Stimulated activated naive B cell treated with anti-CD40 and anti-IgM and Interleukin-4, amounts not matched to agents 10 μg/mL and 1 μg/mL and 100 μg/mL, for 72 hours (primary cell): ENCODE measurements around the gene MTRFR.
A peak's percentile ranks its signal among the peaks of the same experiment; 100 is the strongest.

ENCODE experiments used
- ATAC-seq, 2 donors: fragments of 150-1000 bp; cut with Tn5 transposase; replicated peaks; 2 replicates each; pipeline ENCODE4 v1.10.0; 2021; ENCODE audit warnings: moderate library complexity in 1 of 2
- DNase-seq: peaks from one replicate; pipeline ENCODE4 v3.0.0; 2021
- H3K27ac Mint-ChIP-seq: one replicate; pipeline ENCODE4 v1.8.0; 2022; ENCODE audit warnings: mild to moderate bottlenecking, mixed read lengths
- H3K27me3 Mint-ChIP-seq, 2 donors: one replicate each; pipeline ENCODE4 v1.8.0; 2022; ENCODE audit warnings: mixed read lengths in 2 of 2
- H3K36me3 Mint-ChIP-seq, 2 donors: one replicate each; pipeline ENCODE4 v1.8.0; 2022; ENCODE audit warnings: mixed read lengths in 2 of 2, mild to moderate bottlenecking in 1 of 2
- H3K4me1 Mint-ChIP-seq, 2 donors: one replicate each; pipeline ENCODE4 v1.8.0; 2022; ENCODE audit warnings: mixed read lengths in 2 of 2, mild to moderate bottlenecking in 1 of 2
- H3K4me3 Mint-ChIP-seq, 2 donors: one replicate each; pipeline ENCODE4 v1.8.0; 2022; ENCODE audit warnings: mild to moderate bottlenecking in 2 of 2, mixed read lengths in 2 of 2, moderate library complexity in 1 of 2
- H3K9me3 Mint-ChIP-seq, 2 donors: one replicate each; pipeline ENCODE4 v1.8.0; 2022; ENCODE audit warnings: mixed read lengths in 2 of 2, mild to moderate bottlenecking in 1 of 2

The MTRFR gene

DNA sequence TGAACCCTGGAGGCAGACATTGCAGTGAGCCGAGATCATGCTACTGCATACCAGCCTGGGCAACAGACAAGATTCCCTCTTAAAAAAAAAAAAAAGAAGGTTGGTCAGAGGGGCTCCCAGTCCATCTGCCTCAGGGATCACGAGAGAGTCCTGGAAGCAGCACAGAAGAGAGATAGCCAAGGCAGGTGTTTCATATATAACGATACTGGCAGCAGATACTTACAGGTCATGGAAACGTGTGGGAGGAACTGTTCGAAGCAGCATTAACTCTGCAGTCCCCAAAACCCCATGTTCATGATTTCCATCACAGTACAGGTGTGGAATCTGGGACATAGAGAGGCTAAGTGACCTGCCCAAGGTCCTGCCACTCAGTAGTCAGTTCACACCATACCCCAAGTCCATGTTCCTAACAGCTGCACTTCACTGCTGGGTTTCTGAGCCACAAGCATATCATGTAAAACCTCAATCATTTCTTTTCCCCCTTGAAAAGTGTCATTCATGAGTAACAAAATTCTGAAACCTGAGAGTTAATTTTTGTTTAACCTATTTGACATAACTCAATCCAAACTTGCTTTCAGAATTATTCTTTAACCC, 21.7 kb downstream of the MTRFR start:
- H3K4me3 Mint-ChIP-seq = no peak overlapping the region
- ATAC-seq (no peak), DNase-seq (no peak)
- no peak overlapping the region for H3K27ac Mint-ChIP-seq
- no peaks in the 10 kb centered on the region for H3K27me3 Mint-ChIP-seq
- peaks cover 20% of the 10 kb centered on the region in 2 donors for H3K4me1 Mint-ChIP-seq
- no peaks in the 10 kb centered on the region for H3K9me3 Mint-ChIP-seq
- peaks cover 16 to 36% of the 10 kb centered on the region in 2 donors for H3K36me3 Mint-ChIP-seq

DNA sequence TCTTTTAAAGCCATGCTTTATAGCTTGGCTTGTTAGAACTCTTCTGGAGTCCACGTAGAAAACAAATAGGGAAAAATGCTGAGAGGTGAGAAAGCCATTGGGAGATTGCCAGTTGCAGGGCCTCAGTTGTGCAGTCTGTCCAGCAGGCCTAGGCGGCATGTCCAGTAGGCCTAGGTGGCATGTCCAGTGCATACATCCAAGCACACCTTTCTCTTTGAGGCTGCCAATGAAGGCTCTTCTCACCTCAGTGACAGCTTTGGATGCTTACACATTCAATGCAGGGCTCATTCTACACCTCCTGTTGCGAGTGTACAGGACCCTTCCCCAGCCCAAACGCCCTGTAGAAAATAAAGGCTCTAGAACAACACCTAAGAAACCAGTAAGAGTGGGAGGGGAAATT, 25.4 kb downstream of the MTRFR start:
- no peaks in the 10 kb centered on the region for H3K9me3 Mint-ChIP-seq
- H3K4me3 Mint-ChIP-seq = no peak overlapping the region
- H3K27me3 Mint-ChIP-seq = no peaks in the 10 kb centered on the region
- peaks cover 0 to 2% of the 10 kb centered on the region in 2 donors for H3K4me1 Mint-ChIP-seq
- no peak overlapping the region for H3K27ac Mint-ChIP-seq
- ATAC-seq = no peak
- no peak for DNase-seq
- H3K36me3 Mint-ChIP-seq = peaks cover 23 to 41% of the 10 kb centered on the region in 2 donors

DNA sequence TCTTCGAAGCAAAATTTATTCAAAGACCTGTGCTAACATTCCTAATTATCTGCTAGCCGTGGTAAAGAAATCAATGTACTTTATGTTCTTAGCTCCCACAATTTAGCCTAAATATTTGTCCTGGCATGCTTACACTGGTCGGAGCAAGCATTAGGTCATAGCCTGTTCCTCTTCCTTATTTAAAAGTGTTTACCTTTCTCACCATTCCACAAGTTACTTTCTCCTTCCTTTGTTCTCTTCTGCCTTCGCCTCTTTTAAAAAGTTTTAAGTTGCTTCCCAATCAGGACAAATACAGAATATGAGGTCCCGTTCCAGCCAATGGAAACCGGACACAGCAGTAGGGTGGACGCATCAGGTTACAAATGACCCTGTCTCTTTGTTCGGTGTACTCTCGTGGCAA, 26.8 kb downstream of the MTRFR start:
- peaks cover 29 to 39% of the 10 kb centered on the region in 2 donors for H3K36me3 Mint-ChIP-seq

DNA sequence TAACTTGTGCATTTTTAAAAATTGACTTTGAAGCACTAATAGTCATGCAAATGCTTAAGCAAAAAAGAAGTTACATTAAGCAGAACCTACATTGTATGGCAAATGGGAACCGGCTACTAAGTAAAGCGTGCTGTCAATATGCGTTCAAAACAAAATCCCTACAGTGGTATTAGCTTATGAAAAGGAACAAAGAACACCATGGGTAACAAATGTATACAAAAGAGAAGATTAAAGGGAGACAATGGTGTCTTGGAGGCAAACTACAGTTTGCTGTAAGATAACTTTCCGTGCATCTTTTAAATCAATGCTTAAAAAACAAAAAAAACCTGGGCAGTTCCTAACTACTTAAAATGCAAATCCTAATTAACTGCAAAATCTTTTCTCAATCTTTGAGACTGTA, 28.0 kb downstream of the MTRFR start:
- peaks cover 27 to 42% of the 10 kb centered on the region in 2 donors for H3K36me3 Mint-ChIP-seq
- H3K27me3 Mint-ChIP-seq = no peaks in the 10 kb centered on the region

More for the DNA sequence above, 26.8 kb downstream of the MTRFR start:
- Mint-ChIP-seq H3K9me3 (no peaks in the 10 kb centered on the region), H3K4me3 (no peak overlapping the region), H3K27me3 (no peaks in the 10 kb centered on the region), H3K4me1 (peaks cover 2 to 8% of the 10 kb centered on the region in 2 donors), H3K27ac (no peak overlapping the region)
- ATAC-seq (no peak), DNase-seq (no peak)

DNA sequence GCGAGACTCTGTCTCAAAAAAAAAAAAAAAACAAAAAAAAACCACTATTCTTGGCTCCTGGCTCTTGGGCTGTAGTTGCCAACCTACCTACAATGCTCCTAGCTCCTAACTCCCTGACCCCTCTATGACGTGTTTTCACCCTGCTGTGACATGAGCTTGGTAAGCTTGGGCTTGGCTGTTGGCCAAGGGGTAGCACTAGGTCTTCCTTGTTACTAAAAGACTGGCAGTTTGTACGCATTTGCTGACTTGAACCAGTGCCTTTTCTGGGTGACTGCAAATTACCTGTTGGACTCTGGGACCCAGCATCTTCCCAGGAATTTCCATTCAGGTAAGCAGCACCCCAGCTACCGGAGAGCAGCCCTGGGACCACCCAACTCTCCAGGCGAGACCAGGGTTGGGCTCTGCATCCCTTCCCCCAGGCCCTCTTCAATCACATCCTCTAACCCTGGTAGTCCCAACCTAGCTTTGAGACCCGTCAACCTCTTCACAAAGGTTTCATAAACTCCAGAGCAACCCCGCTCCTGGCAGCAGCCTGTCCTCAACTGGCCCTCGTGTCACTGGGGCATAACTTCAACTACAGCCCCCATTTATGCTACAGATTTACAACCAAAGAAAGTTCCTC, 30.1 kb downstream of the MTRFR start:
- Mint-ChIP-seq H3K4me3 (no peak overlapping the region), H3K27me3 (no peaks in the 10 kb centered on the region), H3K9me3 (no peaks in the 10 kb centered on the region), H3K4me1 (peaks cover 9 to 31% of the 10 kb centered on the region in 2 donors), H3K27ac (peak overlapping the region; percentile 70), H3K36me3 (peaks cover 25 to 40% of the 10 kb centered on the region in 2 donors)
- DNase-seq (no peak), ATAC-seq (no peak)

More for the DNA sequence above, 28.0 kb downstream of the MTRFR start:
- ATAC-seq (no peak), DNase-seq (no peak)
- H3K27ac Mint-ChIP-seq = no peak overlapping the region
- no peaks in the 10 kb centered on the region for H3K9me3 Mint-ChIP-seq
- peaks cover 2 to 16% of the 10 kb centered on the region in 2 donors for H3K4me1 Mint-ChIP-seq
- H3K4me3 Mint-ChIP-seq = no peak overlapping the region

DNA sequence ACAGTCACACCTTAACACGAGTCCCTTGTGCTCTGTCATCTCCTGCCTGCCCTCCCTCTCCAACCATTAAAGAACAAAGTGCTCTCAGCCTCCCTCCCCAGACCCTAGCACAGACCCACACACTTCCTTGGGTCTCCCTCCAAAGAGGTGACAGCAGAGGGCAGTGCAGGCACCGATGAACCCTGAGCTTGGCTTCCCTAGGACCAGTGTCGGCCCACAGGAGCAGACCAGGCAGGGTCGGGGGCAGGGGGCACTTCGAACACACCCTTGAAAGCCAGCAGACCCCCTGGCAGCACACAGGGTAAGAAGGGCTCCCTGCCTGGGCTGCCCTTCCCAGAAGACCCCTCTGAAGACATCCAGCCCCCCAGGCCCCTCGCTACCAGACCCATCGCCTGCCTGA, 31.4 kb downstream of the MTRFR start:
- Mint-ChIP-seq H3K4me3 (no peak overlapping the region), H3K9me3 (no peaks in the 10 kb centered on the region), H3K36me3 (peaks cover 25 to 43% of the 10 kb centered on the region in 2 donors), H3K4me1 (peaks cover 17 to 44% of the 10 kb centered on the region in 2 donors), H3K27me3 (no peaks in the 10 kb centered on the region), H3K27ac (no peak overlapping the region)
- peak in 1 of 2 donors; percentile 38 for ATAC-seq
- no peak for DNase-seq

DNA sequence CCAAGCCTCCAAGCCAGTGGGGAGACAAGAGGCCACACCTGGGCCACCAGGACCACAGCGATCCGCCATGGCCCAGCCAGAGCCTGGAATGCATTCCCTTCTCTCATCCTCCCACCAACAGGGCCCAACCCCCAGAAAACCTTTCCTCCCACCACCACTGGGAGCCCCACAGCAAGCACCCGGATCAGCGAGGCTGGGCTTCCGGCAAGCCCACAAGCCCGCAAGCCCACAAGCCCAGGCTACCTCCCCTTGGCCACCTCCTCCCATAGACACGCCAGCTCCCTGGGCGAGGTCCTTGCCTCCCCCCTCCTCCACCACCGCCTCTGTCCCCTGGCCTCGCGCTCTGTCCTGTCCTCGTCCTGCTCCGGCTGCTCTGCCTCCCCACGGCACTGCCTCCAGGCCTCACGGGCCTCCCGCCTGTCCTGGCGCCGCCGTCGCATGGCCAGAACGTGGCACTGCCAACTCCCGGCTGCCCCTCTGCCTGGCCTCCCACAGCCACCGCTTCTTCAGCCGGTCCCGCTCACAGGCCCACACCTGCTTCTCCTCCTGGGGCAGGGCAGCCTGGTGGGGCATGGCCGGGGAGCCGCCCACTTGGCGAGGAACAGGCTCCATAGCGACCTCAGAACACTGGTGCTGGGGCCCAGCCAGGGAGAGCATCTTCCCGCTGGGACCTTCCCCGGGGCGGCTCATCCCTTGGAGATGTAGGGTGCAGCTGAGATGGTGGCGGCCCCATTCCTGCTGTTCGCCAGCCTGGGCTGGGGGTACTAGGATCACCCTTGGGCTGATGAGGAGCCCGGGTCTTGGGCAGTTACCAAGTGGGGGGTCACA, 32.8 kb downstream of the MTRFR start:
- Mint-ChIP-seq H3K27ac (no peak overlapping the region), H3K4me1 (peaks cover 23 to 54% of the 10 kb centered on the region in 2 donors), H3K4me3 (no peak overlapping the region), H3K9me3 (no peaks in the 10 kb centered on the region), H3K36me3 (peaks cover 21 to 33% of the 10 kb centered on the region in 2 donors), H3K27me3 (no peaks in the 10 kb centered on the region)
- DNase-seq (no peak), ATAC-seq (no peak)

DNA sequence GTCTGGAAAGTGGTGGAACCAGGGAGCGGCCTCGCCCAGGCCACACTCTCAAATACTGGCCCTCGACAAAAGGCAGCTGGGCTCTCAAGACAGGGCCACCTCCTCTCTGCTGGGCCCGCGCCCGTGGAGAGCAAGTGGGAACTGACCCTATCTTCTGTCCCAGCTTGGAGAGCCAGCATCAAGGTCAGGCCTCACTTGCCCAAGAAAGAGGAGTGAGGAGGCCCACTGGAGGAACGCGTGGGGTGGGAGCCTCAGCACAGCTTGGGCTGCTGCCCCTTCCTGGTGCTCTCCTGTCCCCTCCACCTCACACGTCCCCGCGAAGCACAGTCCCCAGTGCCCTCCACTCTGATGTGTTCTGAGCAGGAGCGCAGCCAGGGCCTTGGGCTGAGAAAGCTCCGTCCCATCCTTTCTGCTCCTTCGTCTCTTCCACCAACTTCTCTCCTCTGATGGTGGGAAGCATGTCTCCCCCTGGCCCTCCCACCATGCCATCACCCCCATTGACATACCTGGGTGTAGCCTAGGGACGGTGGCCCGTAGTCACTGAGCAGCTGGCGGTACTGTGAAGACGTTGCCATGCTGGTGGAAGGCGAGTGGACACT, 33.5 kb downstream of the MTRFR start:
- DNase-seq (no peak), ATAC-seq (no peak)
- no peak overlapping the region for H3K4me3 Mint-ChIP-seq
- H3K27ac Mint-ChIP-seq = no peak overlapping the region
- peaks cover 23 to 54% of the 10 kb centered on the region in 2 donors for H3K4me1 Mint-ChIP-seq
- H3K27me3 Mint-ChIP-seq = no peaks in the 10 kb centered on the region
- peaks cover 20 to 31% of the 10 kb centered on the region in 2 donors for H3K36me3 Mint-ChIP-seq
- no peaks in the 10 kb centered on the region for H3K9me3 Mint-ChIP-seq

DNA sequence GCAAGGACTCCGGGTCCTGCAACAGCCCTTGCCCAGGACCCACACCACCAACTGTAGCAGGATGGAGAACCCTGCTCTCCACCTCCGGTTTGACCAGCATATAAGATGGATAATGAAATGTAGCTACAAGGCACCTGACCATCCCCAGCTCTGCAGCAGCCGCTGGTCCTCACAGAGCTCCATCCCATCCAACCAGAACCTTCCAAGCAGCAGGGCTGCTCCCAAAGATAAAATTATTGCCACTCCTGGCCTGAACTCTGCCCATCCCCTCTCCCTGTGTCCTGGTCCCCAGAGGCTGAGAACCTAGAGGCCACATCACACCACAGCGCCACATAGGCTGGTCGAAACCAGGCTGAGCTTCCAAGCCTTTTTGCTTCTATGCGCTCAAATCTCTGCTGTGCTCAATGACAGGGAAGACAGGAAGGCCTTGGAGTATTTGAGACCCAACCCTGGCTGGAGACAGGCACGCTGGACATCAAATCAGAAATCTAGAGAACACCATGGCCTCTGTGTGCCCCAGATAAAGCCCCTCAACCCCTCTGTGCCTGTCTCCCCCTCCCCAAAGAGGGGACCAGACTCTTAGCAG, 34.2 kb downstream of the MTRFR start:
- Mint-ChIP-seq H3K4me3 (no peak overlapping the region), H3K27me3 (no peaks in the 10 kb centered on the region), H3K27ac (no peak overlapping the region), H3K36me3 (peaks cover 15 to 28% of the 10 kb centered on the region in 2 donors), H3K9me3 (no peaks in the 10 kb centered on the region), H3K4me1 (peaks cover 23 to 54% of the 10 kb centered on the region in 2 donors)
- no peak for DNase-seq
- ATAC-seq = no peak

DNA sequence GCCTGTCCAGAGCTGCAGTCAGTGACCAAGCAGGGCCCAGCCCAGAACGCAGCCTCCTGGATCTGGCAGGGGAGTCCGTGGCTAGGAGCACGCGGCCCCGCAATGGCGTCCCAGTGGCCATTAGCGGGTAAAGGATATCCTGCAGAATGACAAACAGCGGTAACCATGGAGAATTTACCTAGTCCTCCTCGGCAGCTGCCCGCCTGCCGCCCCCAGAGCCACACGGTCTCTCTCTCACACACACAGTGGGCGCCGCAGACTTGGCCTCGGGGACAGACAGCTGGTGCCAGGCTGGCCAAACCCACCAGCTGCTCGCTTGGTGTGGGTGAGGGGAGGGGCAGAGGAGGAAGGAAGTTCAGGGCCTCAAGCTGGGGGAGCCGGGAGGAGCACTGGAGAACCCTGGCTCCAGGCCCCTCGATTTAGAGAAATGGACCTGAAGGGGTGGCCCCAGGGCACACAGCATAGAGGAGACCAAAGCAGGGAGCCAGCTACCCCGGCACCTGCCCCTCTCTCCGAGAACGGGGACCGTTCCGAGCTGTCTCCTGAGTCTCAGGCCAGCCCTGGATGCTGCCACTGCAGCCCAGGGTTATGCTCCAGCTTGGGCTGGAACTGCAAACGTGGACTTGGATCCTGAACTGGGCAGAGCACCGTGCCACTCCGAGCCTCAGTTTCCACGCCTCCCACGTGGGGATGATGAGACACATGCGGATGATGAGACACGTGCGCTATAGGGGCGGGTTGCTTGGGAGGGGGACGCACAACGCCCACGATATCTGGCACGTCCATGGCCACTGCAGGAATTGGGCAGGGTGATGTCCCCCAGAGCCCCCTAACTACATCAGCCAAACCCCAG, 35.0 kb downstream of the MTRFR start:
- H3K27ac Mint-ChIP-seq = peak overlapping the region; percentile 70
- H3K4me3 Mint-ChIP-seq = peak overlapping the region; percentile 47 to 69
- H3K27me3 Mint-ChIP-seq = no peaks in the 10 kb centered on the region
- DNase-seq (no peak), ATAC-seq (peak in 1 of 2 donors; percentile 10)
- peaks cover 15 to 26% of the 10 kb centered on the region in 2 donors for H3K36me3 Mint-ChIP-seq
- peaks cover 23 to 54% of the 10 kb centered on the region in 2 donors for H3K4me1 Mint-ChIP-seq
- H3K9me3 Mint-ChIP-seq = no peaks in the 10 kb centered on the region

DNA sequence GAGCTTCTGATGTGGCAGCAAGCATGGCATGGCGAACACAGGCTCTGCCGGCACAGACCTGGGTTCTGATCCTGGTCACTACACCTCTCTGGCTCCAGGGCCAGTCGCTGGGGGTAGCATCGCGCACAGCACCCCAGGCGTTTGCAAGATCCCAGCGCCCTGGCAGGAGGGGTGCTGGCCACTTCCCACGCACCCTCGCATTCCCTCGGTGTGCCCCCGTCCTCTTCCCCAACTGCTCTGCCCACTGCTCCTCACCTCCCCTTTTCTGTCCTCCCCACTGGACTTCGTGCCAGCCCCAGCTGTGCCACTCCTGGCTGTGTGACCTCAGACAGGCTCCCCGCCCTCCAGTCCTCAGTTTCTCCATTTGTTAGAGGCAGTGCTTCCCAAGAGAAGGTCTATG, 35.6 kb downstream of the MTRFR start:
- Mint-ChIP-seq H3K9me3 (no peaks in the 10 kb centered on the region), H3K27ac (no peak overlapping the region), H3K4me3 (peak overlapping the region; percentile 83 to 86), H3K27me3 (no peaks in the 10 kb centered on the region), H3K36me3 (peaks cover 12 to 20% of the 10 kb centered on the region in 2 donors), H3K4me1 (peaks cover 23 to 54% of the 10 kb centered on the region in 2 donors)
- ATAC-seq = no peak
- no peak for DNase-seq

DNA sequence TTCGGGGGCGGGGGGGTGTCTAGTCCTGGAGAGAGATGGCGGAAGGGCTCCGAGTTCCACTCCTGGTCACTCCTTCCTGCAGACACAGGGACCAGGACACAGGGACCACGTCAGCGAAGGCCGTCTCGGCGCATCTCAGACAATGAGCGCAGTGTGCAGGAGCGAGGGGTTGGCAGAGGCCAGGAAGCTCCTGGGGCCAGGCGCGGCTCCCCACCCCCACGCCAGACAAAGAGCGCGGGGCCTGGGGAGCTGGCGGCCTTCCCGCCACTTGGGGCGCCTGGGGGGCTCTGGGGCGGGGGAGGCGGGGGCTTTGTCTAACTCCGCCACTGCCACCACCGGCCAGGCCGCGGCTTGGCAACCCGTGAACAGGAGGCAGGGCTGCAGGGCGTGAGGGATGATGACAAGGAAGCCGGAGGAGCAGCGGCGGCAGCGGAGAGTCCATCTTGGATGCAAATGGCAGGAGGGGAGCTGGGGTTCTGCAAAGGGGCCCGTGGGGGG, 36.2 kb downstream of the MTRFR start:
- H3K27ac Mint-ChIP-seq = peak overlapping the region; percentile 82
- DNase-seq (no peak), ATAC-seq (peak; percentile 40 to 41)
- peak overlapping the region; percentile 83 to 86 for H3K4me3 Mint-ChIP-seq
- H3K4me1 Mint-ChIP-seq = peaks cover 22 to 52% of the 10 kb centered on the region in 2 donors
- peaks cover 10 to 19% of the 10 kb centered on the region in 2 donors for H3K36me3 Mint-ChIP-seq
- no peaks in the 10 kb centered on the region for H3K9me3 Mint-ChIP-seq
- no peaks in the 10 kb centered on the region for H3K27me3 Mint-ChIP-seq

DNA sequence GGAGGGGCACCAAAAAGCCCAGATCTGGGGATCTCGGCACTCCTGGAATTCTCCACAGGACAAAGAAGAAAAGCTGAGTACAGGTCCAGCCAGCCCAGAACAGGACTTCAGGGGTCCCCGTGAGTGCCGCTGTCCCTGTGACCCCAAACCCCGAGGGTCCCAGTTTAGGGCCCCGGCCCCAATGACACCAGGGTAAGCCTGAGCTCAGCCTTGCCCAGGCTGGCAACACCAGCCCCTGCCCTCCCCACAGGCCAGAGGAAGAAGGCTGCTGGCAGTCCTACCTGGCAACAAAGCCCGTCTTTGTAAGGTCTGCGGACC, 36.6 kb downstream of the MTRFR start:
- Mint-ChIP-seq H3K4me1 (peaks cover 20 to 48% of the 10 kb centered on the region in 2 donors), H3K27me3 (no peaks in the 10 kb centered on the region), H3K9me3 (no peaks in the 10 kb centered on the region), H3K4me3 (peak overlapping the region; percentile 83 to 86), H3K36me3 (peaks cover 6 to 16% of the 10 kb centered on the region in 2 donors), H3K27ac (peak overlapping the region; percentile 82)
- DNase-seq (no peak), ATAC-seq (peak; percentile 15 to 16)
